WTC11 (cell line): ENCODE measurements around the gene RGS19.

Source experiments
- ATF2 ChIP-seq: sonication (generic); formaldehyde crosslinking; IDR thresholded peaks from 2 replicates; pipeline ENCODE4 v1.8.1; 2022; ENCODE audit warnings: low read depth, missing genetic modification reagents, borderline replicate concordance
- USF1 ChIP-seq: sonication (generic); formaldehyde crosslinking; IDR thresholded peaks from 2 replicates; pipeline ENCODE4 v1.8.0; 2022; ENCODE audit warnings: mild to moderate bottlenecking, missing genetic modification reagents
- ZBTB21 ChIP-seq: sonication (generic); formaldehyde crosslinking; IDR thresholded peaks from 2 replicates; pipeline ENCODE4 v1.8.1; 2023; ENCODE audit warnings: mild to moderate bottlenecking, missing genetic modification reagents, borderline replicate concordance
- ZNF138 ChIP-seq: sonication (generic); formaldehyde crosslinking; conservative IDR thresholded peaks from 2 replicates; pipeline ENCODE4 v1.8.1; 2022; ENCODE audit warnings: mild to moderate bottlenecking, moderate library complexity, missing genetic modification reagents

GRCh38 chr20:64104667-64105451 lies 25.5 kb upstream of the RGS19 start:
- TF ChIP-seq ZNF138 (CRISPR knock-in tag) (no peak), ATF2 (CRISPR knock-in tag) (no peak), ZBTB21 (no peak), USF1 (CRISPR knock-in tag) (no peak)
